Measurements from ENCODE around the gene FAM162B. TPM values are rescaled to one million over a fixed set of nuclear protein-coding genes. Genes with fewer than 3 reads are reported as not detected.
"Not testable (repeated sequence)": the region's sequence is repeated elsewhere in the genome, so short reads cannot be mapped to it uniquely, and the experiment has no call there.

The FAM162B gene
- total RNA-seq, 2 experiments from 2014 or later: not detected

DNA sequence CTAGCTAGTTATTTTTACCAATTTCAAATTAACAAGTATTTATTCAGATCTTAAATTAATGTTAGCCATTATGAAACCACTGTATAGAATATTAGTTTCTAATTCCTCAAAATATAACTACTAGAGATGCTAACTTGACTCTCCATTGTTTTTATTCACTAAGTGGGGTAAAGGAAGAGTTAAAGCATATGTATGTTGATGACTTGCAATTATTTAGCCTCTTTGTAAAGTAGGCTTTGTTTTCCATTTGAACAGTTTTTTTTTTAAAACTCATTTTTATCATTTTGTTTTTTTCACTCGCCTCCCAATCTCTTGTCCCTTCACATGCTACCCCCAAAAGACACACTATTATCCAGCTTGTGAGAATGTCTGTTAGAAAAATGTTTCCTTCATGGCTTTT, 3.3 kb downstream of the FAM162B start:
- CTCF ChIA-PET: no interaction called here
- no peaks in the 10 kb centered on the region for H3K9me3 Mint-ChIP-seq
- ATAC-seq (no peak), DNase-seq (no peak)
- H3K27me3 Mint-ChIP-seq: peaks cover 43% of the 10 kb centered on the region
- no peaks in the 10 kb centered on the region for H3K36me3 Mint-ChIP-seq (ENCODE audit: low read depth)
- peaks cover 5% of the 10 kb centered on the region for H3K4me1 Mint-ChIP-seq (ENCODE audit: low read depth)
- TF ChIP-seq, protein P1, sequence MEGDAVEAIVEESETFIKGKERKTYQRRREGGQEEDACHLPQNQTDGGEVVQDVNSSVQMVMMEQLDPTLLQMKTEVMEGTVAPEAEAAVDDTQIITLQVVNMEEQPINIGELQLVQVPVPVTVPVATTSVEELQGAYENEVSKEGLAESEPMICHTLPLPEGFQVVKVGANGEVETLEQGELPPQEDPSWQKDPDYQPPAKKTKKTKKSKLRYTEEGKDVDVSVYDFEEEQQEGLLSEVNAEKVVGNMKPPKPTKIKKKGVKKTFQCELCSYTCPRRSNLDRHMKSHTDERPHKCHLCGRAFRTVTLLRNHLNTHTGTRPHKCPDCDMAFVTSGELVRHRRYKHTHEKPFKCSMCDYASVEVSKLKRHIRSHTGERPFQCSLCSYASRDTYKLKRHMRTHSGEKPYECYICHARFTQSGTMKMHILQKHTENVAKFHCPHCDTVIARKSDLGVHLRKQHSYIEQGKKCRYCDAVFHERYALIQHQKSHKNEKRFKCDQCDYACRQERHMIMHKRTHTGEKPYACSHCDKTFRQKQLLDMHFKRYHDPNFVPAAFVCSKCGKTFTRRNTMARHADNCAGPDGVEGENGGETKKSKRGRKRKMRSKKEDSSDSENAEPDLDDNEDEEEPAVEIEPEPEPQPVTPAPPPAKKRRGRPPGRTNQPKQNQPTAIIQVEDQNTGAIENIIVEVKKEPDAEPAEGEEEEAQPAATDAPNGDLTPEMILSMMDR (IDR thresholded peaks at IDR 0.05): no peak
- intact Hi-C loops (cut with micrococcal nuclease): no loop called here
- POLR2A ChIA-PET: no interaction called here
- no peak overlapping the region for H3K27ac Mint-ChIP-seq
- no peak overlapping the region for H3K4me3 Mint-ChIP-seq

- no peak for DNase-seq
- ChIA-PET CTCF (no interaction called here), POLR2A (no interaction called here)
- Mint-ChIP-seq H3K9me3 (no peaks in the 10 kb centered on the region), H3K36me3 (ENCODE audit: low read depth) (no peaks in the 10 kb centered on the region), H3K27me3 (peaks cover 41% of the 10 kb centered on the region), H3K4me3 (no peak overlapping the region), H3K4me1 (ENCODE audit: low read depth) (peaks cover 5% of the 10 kb centered on the region), H3K27ac (no peak overlapping the region)
- ATAC-seq: peak; percentile 51
- intact Hi-C loops (cut with micrococcal nuclease): no loop called here
- TF ChIP-seq, protein P1 (IDR thresholded peaks at IDR 0.05): no peak
Observed at GRCh38 chr6:116761779-116762178, 3.7 kb downstream of the FAM162B start.

DNA sequence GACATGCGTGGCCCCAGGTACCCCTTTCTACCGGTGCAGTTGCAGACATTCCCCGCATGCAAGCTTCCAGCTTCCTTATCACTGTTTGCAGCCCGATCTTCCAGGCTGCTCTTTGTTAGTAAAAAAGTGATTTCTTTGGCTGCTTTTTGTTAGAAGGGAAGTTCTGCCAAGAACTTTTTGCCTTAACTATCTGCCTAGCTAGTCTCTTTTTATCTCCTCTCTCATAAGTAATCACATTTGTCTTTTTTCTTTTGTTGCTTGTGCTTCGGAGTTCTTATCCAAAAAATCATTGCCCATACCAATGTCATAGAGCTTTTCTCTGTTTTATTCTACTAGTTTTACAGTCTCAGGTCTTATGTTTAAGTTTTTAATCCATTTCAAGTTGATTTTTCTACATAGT, 20.3 kb downstream of the FAM162B start:
- intact Hi-C loops (cut with micrococcal nuclease): no loop called here
- DNase-seq: no peak
- H3K4me1 Mint-ChIP-seq (ENCODE audit: low read depth): no peaks in the 10 kb centered on the region
- peaks cover 16% of the 10 kb centered on the region for H3K9me3 Mint-ChIP-seq
- no peaks in the 10 kb centered on the region for H3K36me3 Mint-ChIP-seq (ENCODE audit: low read depth)
- CTCF ChIA-PET: interaction anchor here (1.4 kb wide), 1 partner anchor 20 kb away, joined by 3 read pairs; the partner anchor contains the start of gene FAM162B
- POLR2A ChIA-PET: no interaction called here
- TF ChIP-seq, protein P1 (IDR thresholded peaks at IDR 0.05): no peak
- H3K27ac Mint-ChIP-seq: no peak overlapping the region
- no peak for ATAC-seq
- H3K27me3 Mint-ChIP-seq: peaks cover 2% of the 10 kb centered on the region
- H3K4me3 Mint-ChIP-seq: no peak overlapping the region

GRCh38 chr6:116741571-116741970, 23.9 kb downstream of the FAM162B start:
- TF ChIP-seq, protein P1 (IDR thresholded peaks at IDR 0.05): no peak
- Mint-ChIP-seq H3K36me3 (ENCODE audit: low read depth) (peaks cover 13% of the 10 kb centered on the region), H3K4me1 (ENCODE audit: low read depth) (no peaks in the 10 kb centered on the region), H3K27me3 (no peaks in the 10 kb centered on the region), H3K27ac (no peak overlapping the region), H3K9me3 (peaks cover 28% of the 10 kb centered on the region), H3K4me3 (no peak overlapping the region)
- ATAC-seq (no peak), DNase-seq (no peak)
- ChIA-PET CTCF (no interaction called here), POLR2A (no interaction called here)
- intact Hi-C loops (cut with micrococcal nuclease): no loop called here

DNA sequence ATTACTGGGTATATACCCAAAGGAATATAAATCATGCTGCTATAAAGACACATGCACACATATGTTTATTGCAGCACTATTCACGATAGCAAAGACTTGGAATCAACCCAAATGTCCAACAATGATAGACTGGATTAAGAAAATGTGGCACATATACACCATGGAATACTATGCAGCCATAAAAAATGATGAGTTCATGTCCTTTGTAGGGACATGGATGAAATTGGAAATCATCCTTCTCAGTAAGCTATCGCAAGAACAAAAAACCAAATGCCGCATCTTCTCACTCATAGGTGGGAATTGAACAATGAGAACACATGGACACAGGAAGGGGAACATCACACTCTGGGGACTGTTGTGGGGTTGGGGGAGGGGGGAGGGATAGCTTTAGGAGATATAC, 25.0 kb downstream of the FAM162B start:
- peaks cover 36% of the 10 kb centered on the region for H3K9me3 Mint-ChIP-seq
- ATAC-seq; CTCF ChIA-PET; H3K4me3 Mint-ChIP-seq; H3K27ac Mint-ChIP-seq; intact Hi-C loops (cut with micrococcal nuclease); DNase-seq; H3K4me1 Mint-ChIP-seq (ENCODE audit: low read depth); POLR2A ChIA-PET; H3K27me3 Mint-ChIP-seq: not testable (repeated sequence)
- H3K36me3 Mint-ChIP-seq (ENCODE audit: low read depth): peaks cover 24% of the 10 kb centered on the region

- Mint-ChIP-seq H3K36me3 (ENCODE audit: low read depth) (peaks cover 39% of the 10 kb centered on the region), H3K9me3 (peaks cover 31% of the 10 kb centered on the region), H3K4me1 (ENCODE audit: low read depth) (no peaks in the 10 kb centered on the region), H3K27me3 (no peaks in the 10 kb centered on the region), H3K27ac (no peak overlapping the region), H3K4me3 (no peak overlapping the region)
- no peak for DNase-seq
- no peak for ATAC-seq
- TF ChIP-seq, protein P1 (IDR thresholded peaks at IDR 0.05): no peak
- POLR2A ChIA-PET: no interaction called here
- CTCF ChIA-PET: no interaction called here
- intact Hi-C loops (cut with micrococcal nuclease): no loop called here
Observed at GRCh38 chr6:116737004-116737403, 28.5 kb downstream of the FAM162B start.

Data from activated CD8-positive, alpha-beta T cell treated with anti-CD3 and anti-CD28 coated beads for 36 hours (primary cell).